Measurements from ENCODE around the gene ZNF429. TPM values are rescaled to one million over a fixed set of nuclear protein-coding genes. Genes with fewer than 3 reads are reported as not detected.
"Not testable (repeated sequence)": the region's sequence is repeated elsewhere in the genome, so short reads cannot be mapped to it uniquely, and the experiment has no call there.

Gene ZNF429
- total and polyA plus RNA-seq, 2 of the 4 experiments (the other 2 are of a cell fraction): 4.3 to 6.4 TPM

DNA sequence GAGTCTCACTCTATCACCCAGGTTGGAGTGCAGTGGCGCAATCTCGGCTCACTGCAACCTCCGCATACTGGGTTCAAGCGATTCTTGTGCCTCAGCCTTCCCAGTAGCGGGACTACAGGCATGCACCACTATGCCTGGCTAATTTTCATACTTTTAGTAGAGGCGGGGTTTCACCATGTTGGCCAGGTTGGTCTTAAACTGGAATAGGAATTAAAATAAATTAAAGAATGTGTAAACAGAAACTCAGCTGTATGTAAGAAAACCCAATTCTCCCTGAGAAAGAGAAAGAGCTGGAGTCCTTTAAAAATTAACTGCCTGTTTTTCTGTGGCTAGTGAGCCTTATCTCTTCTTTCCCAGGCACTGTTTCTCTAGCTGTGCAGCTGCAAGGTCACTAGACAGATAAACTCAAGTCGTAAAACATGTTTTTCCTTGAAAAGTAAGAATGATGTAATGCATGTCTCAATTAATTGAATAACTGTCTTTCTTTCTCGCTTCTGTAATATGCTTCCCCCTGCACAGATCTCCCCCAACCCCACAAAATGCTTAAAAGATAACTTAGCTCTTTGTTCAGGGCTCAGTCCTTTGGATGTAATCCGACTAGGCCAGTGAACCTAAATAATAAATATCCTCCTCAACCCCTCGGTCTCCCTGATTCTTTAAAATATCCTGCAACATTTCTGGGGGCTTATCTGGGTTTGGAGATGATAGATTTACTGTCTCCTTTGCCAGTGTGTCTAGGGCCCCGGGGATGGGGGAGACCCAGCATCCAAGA lies 97.4 kb downstream of the ZNF429 start:
- H3K4me3 ChIP-seq (ENCODE audit: insufficient read depth, low read depth, low read length); H3K14ac ChIP-seq (replicated peaks; ENCODE audit: low read depth, low read length); H2AFZ ChIP-seq (replicated peaks; ENCODE audit: low read length, poor library complexity); POLR2A ChIA-PET (ENCODE audit: unreplicated experiment); H3K36me3 ChIP-seq (ENCODE audit: control insufficient read depth, insufficient read depth, low read length); H3K4ac ChIP-seq (ENCODE audit: low read depth, low read length); H2BK20ac ChIP-seq (ENCODE audit: low read depth, low read length); H3K9me3 ChIP-seq (ENCODE audit: control insufficient read depth, insufficient read depth, low read length); H3K9me1 ChIP-seq (ENCODE audit: insufficient read depth, low read length); H3K27me3 ChIP-seq (ENCODE audit: control insufficient read depth, insufficient read depth, low read length); H2AK9ac ChIP-seq (replicated peaks; ENCODE audit: low read depth, low read length, poor library complexity); H2BK15ac ChIP-seq (ENCODE audit: low read depth, low read length); H4K5ac ChIP-seq (ENCODE audit: low read depth, low read length); H3K27ac ChIP-seq (ENCODE audit: insufficient read depth, low read length); H3K9ac ChIP-seq (ENCODE audit: low read depth, low read length); CTCF ChIA-PET; H2BK120ac ChIP-seq (ENCODE audit: low read depth, low read length); DNase-seq; in situ Hi-C loops (cut with MboI; ENCODE audit: low sequenced_read_pairs); H3K79me1 ChIP-seq (ENCODE audit: low read depth in 1 of 2, low read length in 2 of 2); H3K18ac ChIP-seq (ENCODE audit: low read depth, low read length); H4K20me1 ChIP-seq (ENCODE audit: insufficient read depth, low read length); H3K4me1 ChIP-seq (ENCODE audit: control insufficient read depth, insufficient read depth, low read length); H2AK5ac ChIP-seq (ENCODE audit: low read depth, low read length); intact Hi-C loops (cut with micrococcal nuclease); dilution Hi-C loops (cut with HindIII; ENCODE audit: low sequenced_read_pairs, unreplicated experiment); H3K23ac ChIP-seq (ENCODE audit: low read depth, low read length); BruUV-seq (replicated peaks); ATAC-seq (ENCODE audit: low read depth); H3K56ac ChIP-seq (ENCODE audit: extremely low read depth, insufficient read depth, low read length); H3K4me2 ChIP-seq (ENCODE audit: low read depth, low read length); H4K8ac ChIP-seq (ENCODE audit: low read depth in 2 of 2, low read length in 2 of 2); H2BK5ac ChIP-seq (ENCODE audit: low read depth, low read length, poor library complexity, severe bottlenecking); H4K91ac ChIP-seq (ENCODE audit: insufficient read depth, low read depth, low read length): not testable (repeated sequence)
- no CpG with 5 or more reads among the region's 11 CpGs for WGBS, 2 experiments (ENCODE audit: extremely low coverage in 2 of 2, insufficient read length in 1 of 2)
